ENCODE results near the gene RFX2. TPM values are rescaled to one million over a fixed set of nuclear protein-coding genes. Genes with fewer than 3 reads are reported as not detected.

Gene RFX2
- total and polyA plus RNA-seq, 9 donors, result 5.2 to 17.6 (median 9.4) TPM

DNA sequence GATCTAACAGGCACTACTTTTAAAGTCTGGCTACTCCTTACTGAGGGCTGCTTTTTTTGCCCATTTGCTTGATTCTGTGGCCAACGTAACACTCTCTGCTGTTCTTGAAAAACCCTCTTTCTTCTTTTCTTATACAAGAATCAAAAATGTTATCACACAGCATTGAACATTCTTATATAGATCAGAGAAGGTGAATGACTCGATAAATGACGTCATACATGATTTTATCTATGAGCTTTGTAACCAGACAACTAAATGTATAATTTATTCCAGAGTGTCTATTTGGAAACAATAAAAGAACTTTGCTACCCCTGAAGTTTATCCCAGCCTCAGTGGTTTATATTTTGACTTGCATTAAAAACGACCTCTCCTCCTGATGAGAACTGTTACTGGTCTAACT, 12.4 kb downstream of the RFX2 start:
- Histone ChIP-seq H3K27me3 (ENCODE audit: control insufficient read depth, insufficient read depth, low read length) (no peaks in the 10 kb centered on the region), H3K36me3 (ENCODE audit: control insufficient read depth, insufficient read depth, low read length) (no peaks in the 10 kb centered on the region), H3K9me3 (replicated peaks; ENCODE audit: control insufficient read depth, low read depth, low read length) (no peaks in the 10 kb centered on the region), H3K27ac (ENCODE audit: low read length) (no peak overlapping the region), H3K4me1 (ENCODE audit: control insufficient read depth, insufficient read depth, low read length) (peaks cover 19% of the 10 kb centered on the region), H3K4me3 (ENCODE audit: low read length) (no peak overlapping the region)
- no peak for DNase-seq
- no CpG with 5 or more reads among the region's 4 CpGs for WGBS (ENCODE audit: insufficient coverage)

- no peaks in the 10 kb centered on the region for H3K27me3 ChIP-seq (ENCODE audit: control insufficient read depth, insufficient read depth, low read length)
- no peak overlapping the region for H3K4me3 ChIP-seq (ENCODE audit: low read length)
- DNase-seq, result no peak
- H3K36me3 ChIP-seq (ENCODE audit: control insufficient read depth, insufficient read depth, low read length), result no peaks in the 10 kb centered on the region
- H3K9me3 ChIP-seq (replicated peaks; ENCODE audit: control insufficient read depth, low read depth, low read length), result no peaks in the 10 kb centered on the region
- H3K4me1 ChIP-seq (ENCODE audit: control insufficient read depth, insufficient read depth, low read length), result peaks cover 28% of the 10 kb centered on the region
- 20% methylated on average over 1 of the region's 4 CpGs for WGBS (ENCODE audit: insufficient coverage)
- H3K27ac ChIP-seq (ENCODE audit: low read length), result no peak overlapping the region
Measured at GRCh38 chr19:6095760-6096159, 14.5 kb downstream of the RFX2 start.

DNA sequence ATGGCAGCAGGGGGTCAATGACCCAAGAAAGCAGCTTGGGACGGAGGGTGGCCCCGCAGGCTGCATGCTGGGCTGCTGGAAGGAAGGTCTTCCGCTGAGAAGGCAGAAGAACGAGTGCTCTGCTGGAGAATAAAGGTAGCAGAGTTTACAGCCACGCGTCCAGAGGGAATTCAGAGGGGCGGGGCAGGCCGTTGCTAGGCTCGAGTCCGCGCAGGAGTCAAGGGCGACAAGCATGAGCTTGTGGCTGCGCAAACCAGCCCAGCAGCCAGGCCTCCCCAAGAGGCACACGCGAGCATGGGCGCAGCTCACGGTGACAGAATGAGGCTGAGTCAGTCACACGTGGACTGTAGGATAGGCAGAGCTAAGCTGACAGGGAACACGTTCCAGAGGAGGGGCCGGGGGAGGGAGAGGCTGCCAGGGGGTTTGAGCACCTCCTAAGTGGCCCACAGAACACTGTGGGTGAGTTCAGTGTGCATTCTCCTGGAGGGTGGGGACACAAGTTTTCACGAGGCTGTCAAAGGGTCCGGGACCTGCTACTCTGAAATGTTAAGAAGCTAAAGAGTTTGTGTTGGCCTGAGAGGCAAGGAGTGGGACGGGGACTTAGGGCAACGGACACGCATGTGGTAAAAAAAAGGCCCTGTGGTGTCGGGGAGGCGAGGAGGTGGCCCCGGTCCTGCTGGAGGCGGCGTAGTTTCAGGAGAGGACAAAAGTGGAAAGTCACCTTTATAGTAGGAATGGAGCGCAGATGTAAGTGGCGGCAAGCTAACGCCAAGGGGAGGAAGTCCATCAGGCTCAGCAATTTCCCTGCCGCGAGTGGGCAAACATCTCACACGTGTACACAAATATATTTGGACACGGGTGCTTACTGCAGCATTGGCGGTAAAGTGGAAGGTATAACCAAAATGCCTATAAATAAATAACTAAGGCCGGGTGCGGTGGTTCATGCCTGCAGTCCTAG, 17.7 kb downstream of the RFX2 start:
- 22% methylated on average over 30 of the region's 40 CpGs for WGBS (ENCODE audit: insufficient coverage)
- H3K4me1 ChIP-seq (ENCODE audit: control insufficient read depth, insufficient read depth, low read length), result peaks cover 21% of the 10 kb centered on the region
- no peaks in the 10 kb centered on the region for H3K27me3 ChIP-seq (ENCODE audit: control insufficient read depth, insufficient read depth, low read length)
- no peaks in the 10 kb centered on the region for H3K36me3 ChIP-seq (ENCODE audit: control insufficient read depth, insufficient read depth, low read length)
- no peaks in the 10 kb centered on the region for H3K9me3 ChIP-seq (replicated peaks; ENCODE audit: control insufficient read depth, low read depth, low read length)
- H3K4me3 ChIP-seq (ENCODE audit: low read length), result peak overlapping the region; percentile 14
- peak; percentile 83 for DNase-seq
- peak overlapping the region; percentile 84 for H3K27ac ChIP-seq (ENCODE audit: low read length)

DNA sequence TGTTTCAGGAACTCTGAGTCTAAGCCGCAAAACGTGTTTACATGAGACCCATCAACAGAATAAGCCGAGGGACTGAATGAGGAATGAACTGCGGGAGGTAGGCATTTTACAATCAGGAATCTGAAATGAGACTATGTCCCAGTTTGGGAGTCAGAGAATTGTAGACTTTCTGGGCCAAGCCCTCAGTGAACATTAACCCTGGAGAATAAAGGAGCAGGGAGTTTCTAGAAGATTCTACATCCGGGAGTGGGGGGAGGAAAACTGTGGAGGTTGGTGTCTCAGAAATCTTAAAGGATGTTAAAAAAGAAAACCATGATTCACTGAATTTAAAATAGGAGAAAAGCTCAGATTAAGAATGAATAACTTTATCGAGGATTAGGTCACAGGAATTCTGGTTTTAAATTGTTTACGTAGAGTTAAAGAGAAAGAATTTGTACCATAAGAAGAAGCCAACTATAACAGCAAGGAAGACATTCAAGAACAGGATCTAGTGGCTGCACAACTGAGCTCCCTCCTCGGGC, 18.5 kb downstream of the RFX2 start:
- WGBS (ENCODE audit: insufficient coverage), result 42% methylated on average over 6 of the region's 8 CpGs
- Histone ChIP-seq H3K4me1 (ENCODE audit: control insufficient read depth, insufficient read depth, low read length) (peaks cover 27% of the 10 kb centered on the region), H3K27ac (ENCODE audit: low read length) (peak overlapping the region; percentile 72), H3K36me3 (ENCODE audit: control insufficient read depth, insufficient read depth, low read length) (no peaks in the 10 kb centered on the region), H3K9me3 (replicated peaks; ENCODE audit: control insufficient read depth, low read depth, low read length) (no peaks in the 10 kb centered on the region), H3K4me3 (ENCODE audit: low read length) (peak overlapping the region; percentile 14), H3K27me3 (ENCODE audit: control insufficient read depth, insufficient read depth, low read length) (no peaks in the 10 kb centered on the region)
- no peak for DNase-seq

- Histone ChIP-seq H3K27ac (ENCODE audit: low read length) (no peak overlapping the region), H3K27me3 (ENCODE audit: control insufficient read depth, insufficient read depth, low read length) (no peaks in the 10 kb centered on the region), H3K9me3 (replicated peaks; ENCODE audit: control insufficient read depth, low read depth, low read length) (no peaks in the 10 kb centered on the region), H3K36me3 (ENCODE audit: control insufficient read depth, insufficient read depth, low read length) (no peaks in the 10 kb centered on the region), H3K4me3 (ENCODE audit: low read length) (no peak overlapping the region), H3K4me1 (ENCODE audit: control insufficient read depth, insufficient read depth, low read length) (peaks cover 27% of the 10 kb centered on the region)
- WGBS (ENCODE audit: insufficient coverage), result no CpG with 5 or more reads among the region's 3 CpGs
- DNase-seq, result no peak
Measured at GRCh38 chr19:6090634-6091033, 19.7 kb downstream of the RFX2 start.

GRCh38 chr19:6088602-6089049, 21.7 kb downstream of the RFX2 start:
- peaks cover 27% of the 10 kb centered on the region for H3K4me1 ChIP-seq (ENCODE audit: control insufficient read depth, insufficient read depth, low read length)
- no peaks in the 10 kb centered on the region for H3K27me3 ChIP-seq (ENCODE audit: control insufficient read depth, insufficient read depth, low read length)
- WGBS (ENCODE audit: insufficient coverage), result 79% methylated on average over 2 of the region's 3 CpGs
- no peak overlapping the region for H3K4me3 ChIP-seq (ENCODE audit: low read length)
- no peak for DNase-seq
- no peak overlapping the region for H3K27ac ChIP-seq (ENCODE audit: low read length)
- H3K9me3 ChIP-seq (replicated peaks; ENCODE audit: control insufficient read depth, low read depth, low read length), result no peaks in the 10 kb centered on the region
- H3K36me3 ChIP-seq (ENCODE audit: control insufficient read depth, insufficient read depth, low read length), result no peaks in the 10 kb centered on the region

DNA sequence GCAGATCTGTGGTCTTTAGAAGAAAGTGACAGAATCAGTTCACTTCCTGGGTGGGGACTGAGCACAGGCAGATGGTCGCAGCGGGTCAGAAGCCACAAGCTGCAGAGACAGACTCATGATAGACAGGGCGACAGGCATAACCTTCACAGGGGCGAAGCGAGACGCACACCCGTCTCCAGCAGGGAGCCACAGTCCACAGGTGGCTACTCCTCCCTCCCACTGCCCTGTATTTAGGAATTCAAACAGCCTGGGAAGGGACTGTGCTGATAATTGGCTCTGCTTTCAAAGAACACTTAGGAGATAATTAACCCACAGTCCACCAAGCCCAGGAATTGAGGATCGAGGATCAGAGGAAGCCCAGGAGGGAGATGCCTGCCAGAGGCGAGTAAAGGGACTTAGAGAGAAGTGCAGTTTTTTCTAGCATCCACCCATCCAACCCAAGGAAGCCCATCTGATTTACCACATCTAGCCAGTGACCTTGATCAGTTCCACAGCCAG, 23.2 kb downstream of the RFX2 start:
- peaks cover 18% of the 10 kb centered on the region for H3K4me1 ChIP-seq (ENCODE audit: control insufficient read depth, insufficient read depth, low read length)
- no peaks in the 10 kb centered on the region for H3K36me3 ChIP-seq (ENCODE audit: control insufficient read depth, insufficient read depth, low read length)
- no peaks in the 10 kb centered on the region for H3K9me3 ChIP-seq (replicated peaks; ENCODE audit: control insufficient read depth, low read depth, low read length)
- no peak overlapping the region for H3K4me3 ChIP-seq (ENCODE audit: low read length)
- no peak overlapping the region for H3K27ac ChIP-seq (ENCODE audit: low read length)
- WGBS (ENCODE audit: insufficient coverage), result 15% methylated on average over 3 of the region's 9 CpGs
- DNase-seq, result no peak
- H3K27me3 ChIP-seq (ENCODE audit: control insufficient read depth, insufficient read depth, low read length), result no peaks in the 10 kb centered on the region

GRCh38 chr19:6086068-6086788, 24.1 kb downstream of the RFX2 start:
- Histone ChIP-seq H3K27ac (ENCODE audit: low read length) (no peak overlapping the region), H3K9me3 (replicated peaks; ENCODE audit: control insufficient read depth, low read depth, low read length) (no peaks in the 10 kb centered on the region)
- 83% methylated on average over 7 of the region's 12 CpGs for WGBS (ENCODE audit: insufficient coverage)

DNA sequence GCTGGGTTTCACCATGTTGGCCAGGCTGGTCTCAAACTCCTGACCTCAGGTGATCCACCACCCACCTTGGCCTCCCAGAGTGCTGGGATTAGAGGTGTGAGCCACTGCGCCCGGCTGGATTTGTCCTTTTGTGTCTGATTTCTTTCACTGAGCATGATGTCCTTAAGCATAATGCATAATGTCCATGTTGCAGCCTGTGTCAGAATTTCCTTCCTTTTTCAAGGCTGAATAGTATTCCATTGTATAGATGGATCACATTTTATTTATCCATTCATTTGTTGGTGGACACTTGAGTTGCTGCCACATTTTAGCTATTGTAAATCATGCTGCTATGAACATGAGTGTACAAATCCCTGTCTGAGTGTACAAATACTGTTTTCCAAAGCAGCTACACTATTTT, 25.5 kb downstream of the RFX2 start:
- no peaks in the 10 kb centered on the region for H3K27me3 ChIP-seq (ENCODE audit: control insufficient read depth, insufficient read depth, low read length)
- no peaks in the 10 kb centered on the region for H3K36me3 ChIP-seq (ENCODE audit: control insufficient read depth, insufficient read depth, low read length)
- H3K4me3 ChIP-seq (ENCODE audit: low read length), result no peak overlapping the region
- H3K4me1 ChIP-seq (ENCODE audit: control insufficient read depth, insufficient read depth, low read length), result peaks cover 13% of the 10 kb centered on the region
- no CpG with 5 or more reads among the region's 2 CpGs for WGBS (ENCODE audit: insufficient coverage)
- DNase-seq, result no peak
- no peak overlapping the region for H3K27ac ChIP-seq (ENCODE audit: low read length)
- H3K9me3 ChIP-seq (replicated peaks; ENCODE audit: control insufficient read depth, low read depth, low read length), result no peaks in the 10 kb centered on the region

More at GRCh38 chr19:6086068-6086788, 24.1 kb downstream of the RFX2 start:
- H3K4me1 ChIP-seq (ENCODE audit: control insufficient read depth, insufficient read depth, low read length), result peaks cover 13% of the 10 kb centered on the region
- DNase-seq, result no peak
- H3K36me3 ChIP-seq (ENCODE audit: control insufficient read depth, insufficient read depth, low read length), result no peaks in the 10 kb centered on the region
- H3K27me3 ChIP-seq (ENCODE audit: control insufficient read depth, insufficient read depth, low read length), result no peaks in the 10 kb centered on the region
- H3K4me3 ChIP-seq (ENCODE audit: low read length), result no peak overlapping the region

- Histone ChIP-seq H3K27me3 (ENCODE audit: control insufficient read depth, insufficient read depth, low read length) (no peaks in the 10 kb centered on the region), H3K36me3 (ENCODE audit: control insufficient read depth, insufficient read depth, low read length) (no peaks in the 10 kb centered on the region), H3K4me1 (ENCODE audit: control insufficient read depth, insufficient read depth, low read length) (peaks cover 9% of the 10 kb centered on the region), H3K9me3 (replicated peaks; ENCODE audit: control insufficient read depth, low read depth, low read length) (no peaks in the 10 kb centered on the region), H3K27ac (ENCODE audit: low read length) (no peak overlapping the region), H3K4me3 (ENCODE audit: low read length) (no peak overlapping the region)
- WGBS (ENCODE audit: insufficient coverage), result 57% methylated on average over 1 of the region's 5 CpGs
- no peak for DNase-seq
Measured at GRCh38 chr19:6079107-6079506, 31.2 kb downstream of the RFX2 start.
